SH-SY5Y (cell line): ENCODE data around the gene FRMD7.

Source experiments
- GATA2 ChIP-seq: IDR thresholded peaks from 2 replicates; pipeline ENCODE4 v1.6.1; 2011; ENCODE audit warnings: mild to moderate bottlenecking, low read depth, low read length
- GATA3 ChIP-seq: IDR thresholded peaks from 2 replicates; pipeline ENCODE4 v1.6.1; 2011; ENCODE audit warnings: low read depth, mild to moderate bottlenecking, low read length, moderate library complexity

- TF ChIP-seq GATA3 (no peak), GATA2 (no peak)
Measured at GRCh38 chrX:132086672-132087071, 41.1 kb downstream of the FRMD7 start.
